ENCODE data around the gene GRAMD4. TPM values are rescaled to one million over a fixed set of nuclear protein-coding genes. Genes with fewer than 3 reads are reported as not detected.

The GRAMD4 gene
- total and polyA plus RNA-seq, 4 donors = 25.1 to 42.5 (median 39.5) TPM

DNA sequence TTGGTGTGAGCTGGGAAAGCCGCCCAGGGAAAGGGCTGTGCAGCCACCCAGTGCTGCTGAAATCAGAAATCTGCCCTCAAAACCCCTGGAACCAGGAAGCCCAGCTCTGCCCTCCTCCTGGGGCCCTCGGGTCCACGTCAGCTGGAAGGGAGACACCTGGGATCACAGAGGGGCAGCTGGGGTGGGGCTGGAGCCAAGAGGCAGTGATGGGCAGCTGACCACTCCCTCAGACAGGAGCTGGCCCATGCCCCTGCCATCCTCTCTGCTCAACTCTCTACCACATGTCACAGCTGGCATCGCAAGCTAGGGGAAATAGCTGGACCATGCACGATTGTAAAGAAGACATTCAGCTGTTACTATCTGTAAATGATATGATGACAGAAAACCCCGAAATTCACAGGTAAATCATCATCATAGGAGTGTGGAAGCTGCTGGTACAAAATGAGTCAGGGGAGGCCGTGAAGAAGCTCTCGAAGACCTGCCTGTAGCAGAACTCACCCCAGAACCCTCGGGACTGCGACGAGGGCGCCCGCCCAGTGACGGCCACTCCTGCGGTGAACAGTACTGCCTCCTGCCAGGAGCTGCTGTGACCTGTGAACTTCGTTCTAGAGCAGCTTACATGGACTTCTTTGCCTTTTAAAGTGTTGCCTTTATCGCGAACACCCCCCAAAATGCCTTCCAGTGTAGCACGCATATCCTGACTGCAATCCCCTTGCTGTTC, 62.0 kb downstream of the GRAMD4 start:
- peaks cover 17% of the 10 kb centered on the region for H3K4me1 ChIP-seq (ENCODE audit: control insufficient read depth, insufficient read depth, low read length)
- H3K4me3 ChIP-seq (ENCODE audit: low read depth, low read length) = no peak overlapping the region
- 89% methylated on average over 17 of the region's 19 CpGs for WGBS (ENCODE audit: insufficient coverage)
- peaks cover 76% of the 10 kb centered on the region for H3K36me3 ChIP-seq (ENCODE audit: control insufficient read depth, insufficient read depth, low read length)
- H3K27me3 ChIP-seq (ENCODE audit: control insufficient read depth, insufficient read depth, low read length) = no peaks in the 10 kb centered on the region
- H3K27ac ChIP-seq (ENCODE audit: low read depth, low read length) = no peak overlapping the region
- H3K9me3 ChIP-seq (ENCODE audit: control insufficient read depth, insufficient read depth, low read length) = no peaks in the 10 kb centered on the region
- no peak for DNase-seq (ENCODE audit: low read depth in 4 of 6, low spot score in 6 of 6)

DNA sequence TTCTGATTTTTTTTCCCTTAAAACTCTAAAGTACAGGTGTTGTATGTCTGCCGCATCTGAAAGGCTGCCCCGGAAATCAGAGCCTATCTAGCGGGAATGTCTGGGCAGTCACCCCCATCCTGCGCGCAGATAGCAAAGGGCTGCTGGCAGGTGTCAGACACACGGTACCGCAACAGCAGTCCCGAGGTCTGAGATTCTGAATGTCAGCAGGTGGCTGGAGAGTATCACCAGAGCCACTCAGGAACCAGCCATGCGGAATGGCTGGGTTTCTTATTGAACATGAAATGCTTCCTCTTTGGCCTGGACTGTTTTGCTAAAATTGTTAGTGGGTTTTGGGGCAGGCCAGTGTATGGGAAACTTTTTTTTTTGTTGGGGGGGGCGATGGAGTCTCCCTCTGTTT, 64.5 kb downstream of the GRAMD4 start:
- Histone ChIP-seq H3K27ac (ENCODE audit: low read depth, low read length) (no peak overlapping the region), H3K27me3 (ENCODE audit: control insufficient read depth, insufficient read depth, low read length) (no peaks in the 10 kb centered on the region), H3K4me3 (ENCODE audit: low read depth, low read length) (no peak overlapping the region), H3K4me1 (ENCODE audit: control insufficient read depth, insufficient read depth, low read length) (peaks cover 7% of the 10 kb centered on the region), H3K36me3 (ENCODE audit: control insufficient read depth, insufficient read depth, low read length) (peaks cover 76% of the 10 kb centered on the region), H3K9me3 (ENCODE audit: control insufficient read depth, insufficient read depth, low read length) (no peaks in the 10 kb centered on the region)
- no peak for DNase-seq (ENCODE audit: low read depth in 4 of 6, low spot score in 6 of 6)
- 77% methylated on average over 9 of the region's 10 CpGs for WGBS (ENCODE audit: insufficient coverage)

DNA sequence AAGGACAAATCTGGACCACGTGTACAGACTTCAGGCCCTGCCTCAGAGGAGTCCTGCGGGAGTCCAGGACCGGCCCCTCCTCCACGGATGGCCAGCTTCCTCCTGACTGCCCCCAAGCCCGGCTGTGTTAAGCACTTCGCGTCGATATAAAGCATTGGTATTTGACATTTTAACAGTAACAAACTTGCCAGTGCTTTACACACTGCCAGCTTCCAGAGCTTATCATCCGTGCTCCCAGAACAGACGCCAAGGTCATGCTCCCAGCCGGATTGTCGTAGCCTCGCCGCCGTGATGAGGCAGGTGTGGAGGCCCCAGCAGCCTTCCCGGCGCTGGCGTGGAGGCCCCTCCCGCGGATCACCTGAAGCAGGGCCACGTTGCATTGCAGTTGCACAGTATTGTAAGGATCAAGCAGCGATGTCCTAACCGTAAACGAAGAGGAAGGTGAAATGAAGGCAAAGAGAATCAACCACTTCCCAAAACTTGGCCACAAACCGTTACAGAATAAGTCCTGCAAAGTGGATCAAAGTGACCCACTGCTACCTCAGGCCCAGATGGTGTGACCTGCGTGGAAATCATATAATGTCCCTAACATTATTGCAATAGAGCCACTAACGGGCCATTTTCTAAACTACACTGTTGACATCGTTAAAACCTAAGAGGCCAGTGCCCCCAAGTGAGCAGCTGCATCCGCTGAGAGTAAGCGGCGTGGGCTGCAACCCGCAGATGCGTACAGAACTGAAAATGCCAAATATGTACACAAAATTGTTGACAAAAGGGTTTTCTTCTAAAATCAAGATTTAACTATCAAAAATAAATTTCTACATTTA, 66.2 kb downstream of the GRAMD4 start:
- DNase-seq (ENCODE audit: low read depth in 4 of 6, low spot score in 6 of 6) = no peak

DNA sequence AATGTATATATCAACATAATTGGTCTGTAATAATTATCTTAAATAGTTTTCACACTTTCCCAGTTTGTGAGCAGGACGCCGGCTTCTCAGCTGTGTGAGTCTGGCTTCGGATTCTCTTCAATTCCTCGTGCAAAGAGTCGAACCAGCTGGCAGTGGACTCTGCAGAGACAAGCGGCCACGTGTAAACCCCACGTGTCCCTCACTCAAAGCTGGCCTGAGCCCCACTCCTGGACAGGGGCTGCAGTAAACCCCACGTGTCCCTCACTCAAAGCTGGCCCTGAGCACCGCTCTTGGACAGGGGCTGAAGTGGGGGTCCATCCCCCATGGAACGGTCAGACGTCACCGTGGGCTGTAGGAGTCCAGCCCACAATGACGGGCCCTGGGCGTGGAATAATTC, 66.9 kb downstream of the GRAMD4 start:
- Histone ChIP-seq H3K36me3 (ENCODE audit: control insufficient read depth, insufficient read depth, low read length) (peaks cover 83% of the 10 kb centered on the region), H3K4me1 (ENCODE audit: control insufficient read depth, insufficient read depth, low read length) (peaks cover 4% of the 10 kb centered on the region), H3K4me3 (ENCODE audit: low read depth, low read length) (no peak overlapping the region), H3K9me3 (ENCODE audit: control insufficient read depth, insufficient read depth, low read length) (no peaks in the 10 kb centered on the region), H3K27me3 (ENCODE audit: control insufficient read depth, insufficient read depth, low read length) (no peaks in the 10 kb centered on the region), H3K27ac (ENCODE audit: low read depth, low read length) (no peak overlapping the region)
- 94% methylated on average over 15 of the region's 15 CpGs for WGBS (ENCODE audit: insufficient coverage)
- DNase-seq (ENCODE audit: low read depth in 4 of 6, low spot score in 6 of 6) = no peak

More for the DNA sequence above, 66.2 kb downstream of the GRAMD4 start:
- H3K27me3 ChIP-seq (ENCODE audit: control insufficient read depth, insufficient read depth, low read length) = no peaks in the 10 kb centered on the region
- 85% methylated on average over 23 of the region's 33 CpGs for WGBS (ENCODE audit: insufficient coverage)
- H3K36me3 ChIP-seq (ENCODE audit: control insufficient read depth, insufficient read depth, low read length) = peaks cover 80% of the 10 kb centered on the region
- H3K4me3 ChIP-seq (ENCODE audit: low read depth, low read length) = no peak overlapping the region
- H3K4me1 ChIP-seq (ENCODE audit: control insufficient read depth, insufficient read depth, low read length) = peaks cover 4% of the 10 kb centered on the region
- no peak overlapping the region for H3K27ac ChIP-seq (ENCODE audit: low read depth, low read length)
- H3K9me3 ChIP-seq (ENCODE audit: control insufficient read depth, insufficient read depth, low read length) = no peaks in the 10 kb centered on the region

DNA sequence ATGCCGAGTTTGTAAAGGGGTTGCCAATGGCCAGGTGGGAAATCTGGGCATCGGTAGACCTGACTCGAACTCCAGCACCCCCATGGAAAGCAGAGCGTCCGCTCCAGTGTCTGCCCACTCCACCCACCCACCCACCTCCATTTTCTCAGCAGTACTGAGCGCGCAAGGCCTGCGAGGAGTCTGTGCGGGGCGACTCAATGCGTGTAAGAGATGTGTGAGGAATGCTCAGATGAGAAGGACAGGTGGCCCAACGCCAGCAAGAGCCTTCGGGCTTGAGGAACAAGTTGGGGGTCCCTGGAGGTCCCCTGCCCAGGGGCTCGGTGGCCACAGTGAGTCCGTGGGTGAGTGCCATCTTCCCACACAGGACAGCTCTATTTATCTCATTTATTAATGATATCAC, 67.3 kb downstream of the GRAMD4 start:
- Histone ChIP-seq H3K4me3 (ENCODE audit: low read depth, low read length) (no peak overlapping the region), H3K9me3 (ENCODE audit: control insufficient read depth, insufficient read depth, low read length) (no peaks in the 10 kb centered on the region), H3K27ac (ENCODE audit: low read depth, low read length) (no peak overlapping the region), H3K36me3 (ENCODE audit: control insufficient read depth, insufficient read depth, low read length) (peaks cover 82% of the 10 kb centered on the region), H3K27me3 (ENCODE audit: control insufficient read depth, insufficient read depth, low read length) (no peaks in the 10 kb centered on the region), H3K4me1 (ENCODE audit: control insufficient read depth, insufficient read depth, low read length) (peaks cover 4% of the 10 kb centered on the region)
- DNase-seq (ENCODE audit: low read depth in 4 of 6, low spot score in 6 of 6) = no peak
- WGBS (ENCODE audit: insufficient coverage) = 94% methylated on average over 2 of the region's 15 CpGs

DNA sequence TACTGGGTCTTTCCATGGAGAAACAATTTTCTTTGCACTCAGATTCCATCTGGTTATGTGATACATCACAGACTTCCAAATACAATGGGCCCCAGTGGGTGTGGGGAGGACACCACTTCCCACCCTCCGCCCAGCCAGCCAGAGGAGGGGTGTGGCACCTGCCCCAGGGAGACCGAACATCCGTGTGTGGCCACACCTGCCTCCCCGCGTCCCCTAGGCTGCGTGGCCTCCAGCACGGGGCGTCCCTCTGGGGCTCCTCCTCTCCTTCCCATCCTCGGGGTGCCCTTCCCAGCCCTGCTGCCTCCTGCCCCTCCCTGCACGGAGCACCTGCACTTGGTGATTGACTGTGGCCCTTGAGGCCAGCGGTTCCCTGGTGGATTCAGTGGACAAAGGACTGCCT, 68.8 kb downstream of the GRAMD4 start:
- H3K36me3 ChIP-seq (ENCODE audit: control insufficient read depth, insufficient read depth, low read length) = peaks cover 85% of the 10 kb centered on the region
- no peaks in the 10 kb centered on the region for H3K9me3 ChIP-seq (ENCODE audit: control insufficient read depth, insufficient read depth, low read length)
- WGBS (ENCODE audit: insufficient coverage) = 82% methylated on average over 6 of the region's 11 CpGs
- H3K4me3 ChIP-seq (ENCODE audit: low read depth, low read length) = no peak overlapping the region
- DNase-seq (ENCODE audit: low read depth in 4 of 6, low spot score in 6 of 6) = no peak
- H3K4me1 ChIP-seq (ENCODE audit: control insufficient read depth, insufficient read depth, low read length) = peaks cover 13% of the 10 kb centered on the region
- no peak overlapping the region for H3K27ac ChIP-seq (ENCODE audit: low read depth, low read length)
- no peaks in the 10 kb centered on the region for H3K27me3 ChIP-seq (ENCODE audit: control insufficient read depth, insufficient read depth, low read length)

DNA sequence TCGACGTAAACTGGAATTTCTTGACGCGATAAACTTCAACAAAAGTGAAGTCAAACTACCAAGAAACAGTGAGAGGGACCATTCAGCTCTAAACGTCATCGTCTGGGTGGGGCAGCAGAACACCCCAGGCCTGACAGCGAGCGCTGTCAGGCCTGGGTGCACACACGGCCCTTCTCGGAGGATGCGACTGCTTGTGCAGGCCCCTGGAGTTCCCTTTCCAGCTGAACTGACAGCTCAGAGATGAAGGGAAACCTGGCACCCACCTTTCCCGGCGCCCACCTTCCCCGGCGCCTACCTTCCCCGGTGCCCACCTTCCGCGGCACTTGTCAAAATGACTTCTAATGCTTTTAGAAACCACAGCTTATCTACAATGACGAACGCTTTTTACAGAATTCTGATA, 70.0 kb downstream of the GRAMD4 start:
- Histone ChIP-seq H3K27me3 (ENCODE audit: control insufficient read depth, insufficient read depth, low read length) (no peaks in the 10 kb centered on the region), H3K36me3 (ENCODE audit: control insufficient read depth, insufficient read depth, low read length) (peaks cover 87% of the 10 kb centered on the region), H3K4me3 (ENCODE audit: low read depth, low read length) (no peak overlapping the region), H3K27ac (ENCODE audit: low read depth, low read length) (no peak overlapping the region), H3K4me1 (ENCODE audit: control insufficient read depth, insufficient read depth, low read length) (peaks cover 24% of the 10 kb centered on the region), H3K9me3 (ENCODE audit: control insufficient read depth, insufficient read depth, low read length) (no peaks in the 10 kb centered on the region)
- 90% methylated on average over 13 of the region's 20 CpGs for WGBS (ENCODE audit: insufficient coverage)
- no peak for DNase-seq (ENCODE audit: low read depth in 4 of 6, low spot score in 6 of 6)

DNA sequence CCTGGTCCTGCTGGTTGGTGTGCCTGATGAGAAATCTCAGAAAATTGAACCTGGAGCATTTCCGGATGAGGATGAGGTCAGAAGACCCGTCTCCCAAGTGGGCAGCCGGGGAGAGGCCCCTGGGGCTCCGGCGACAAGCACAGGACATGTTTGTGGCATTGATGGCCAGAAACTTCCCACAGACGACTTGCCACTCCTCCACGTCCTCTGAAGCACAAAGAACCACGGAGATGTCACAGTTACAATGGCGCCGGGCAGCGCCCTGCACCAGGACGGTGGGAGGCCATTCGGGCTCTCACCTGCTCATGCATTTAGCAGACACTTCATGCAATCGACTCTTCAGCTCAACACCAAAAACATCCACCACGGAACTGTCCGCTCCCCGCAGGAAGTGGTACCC, 71.4 kb downstream of the GRAMD4 start:
- H3K27ac ChIP-seq (ENCODE audit: low read depth, low read length) = no peak overlapping the region
- peaks cover 87% of the 10 kb centered on the region for H3K36me3 ChIP-seq (ENCODE audit: control insufficient read depth, insufficient read depth, low read length)
- H3K9me3 ChIP-seq (ENCODE audit: control insufficient read depth, insufficient read depth, low read length) = no peaks in the 10 kb centered on the region
- no peaks in the 10 kb centered on the region for H3K27me3 ChIP-seq (ENCODE audit: control insufficient read depth, insufficient read depth, low read length)
- H3K4me1 ChIP-seq (ENCODE audit: control insufficient read depth, insufficient read depth, low read length) = peaks cover 20% of the 10 kb centered on the region
- H3K4me3 ChIP-seq (ENCODE audit: low read depth, low read length) = no peak overlapping the region
- no peak for DNase-seq (ENCODE audit: low read depth in 4 of 6, low spot score in 6 of 6)
- WGBS (ENCODE audit: insufficient coverage) = 98% methylated on average over 17 of the region's 17 CpGs

DNA sequence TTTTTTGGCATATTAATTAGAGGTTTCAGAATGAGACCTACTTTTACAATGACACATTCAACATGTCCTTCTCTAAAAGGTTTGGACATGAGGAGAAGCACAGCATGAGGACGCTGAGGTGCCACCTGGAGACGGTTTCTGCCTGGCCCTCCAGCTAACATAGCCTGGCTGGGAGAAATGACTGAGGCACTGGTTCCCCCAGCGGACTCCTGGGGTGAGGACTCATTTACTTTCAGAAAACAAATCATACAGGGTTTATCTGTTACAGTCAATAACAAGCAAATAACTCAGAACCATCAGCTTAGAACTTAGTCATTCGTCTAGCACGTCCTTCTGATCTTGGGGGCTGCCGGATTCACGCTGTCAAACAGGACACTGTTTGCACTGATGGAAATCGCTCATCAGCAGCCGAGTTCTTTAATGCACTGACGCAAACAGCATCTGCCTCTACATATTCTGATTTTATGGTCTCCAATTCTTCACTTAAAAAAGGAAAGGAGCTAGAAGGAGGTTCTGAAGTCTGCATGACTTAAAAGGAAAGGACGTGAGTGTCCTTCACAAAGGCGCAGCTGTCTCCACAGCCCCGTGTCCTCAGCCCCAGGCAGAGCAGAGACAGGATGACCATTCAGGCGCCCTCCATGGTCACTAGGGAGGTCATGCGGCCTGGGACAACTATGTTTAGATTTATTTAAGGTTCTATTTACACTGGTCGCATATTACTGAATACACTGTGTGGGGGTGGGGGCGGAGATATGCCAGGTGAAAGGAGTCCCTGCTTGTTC, 73.6 kb downstream of the GRAMD4 start:
- H3K36me3 ChIP-seq (ENCODE audit: control insufficient read depth, insufficient read depth, low read length) = peaks cover 89% of the 10 kb centered on the region
- no peak overlapping the region for H3K27ac ChIP-seq (ENCODE audit: low read depth, low read length)
- DNase-seq (ENCODE audit: low read depth in 4 of 6, low spot score in 6 of 6) = peak in 1 of 6 donors; percentile 37
- H3K4me1 ChIP-seq (ENCODE audit: control insufficient read depth, insufficient read depth, low read length) = peaks cover 20% of the 10 kb centered on the region
- H3K27me3 ChIP-seq (ENCODE audit: control insufficient read depth, insufficient read depth, low read length) = no peaks in the 10 kb centered on the region
- WGBS (ENCODE audit: insufficient coverage) = 69% methylated on average over 14 of the region's 17 CpGs
- no peak overlapping the region for H3K4me3 ChIP-seq (ENCODE audit: low read depth, low read length)
- H3K9me3 ChIP-seq (ENCODE audit: control insufficient read depth, insufficient read depth, low read length) = no peaks in the 10 kb centered on the region
